NCI-H1694 treated with DMSO at 0.1 percent for 48 hours (cell line): Measurements from ENCODE around the gene SLC10A1.

Experiments used
- DNase-seq: peaks from one replicate; lab custom pipeline; 2025; lab: John Stamatoyannopoulos, UW

The SLC10A1 gene

DNA sequence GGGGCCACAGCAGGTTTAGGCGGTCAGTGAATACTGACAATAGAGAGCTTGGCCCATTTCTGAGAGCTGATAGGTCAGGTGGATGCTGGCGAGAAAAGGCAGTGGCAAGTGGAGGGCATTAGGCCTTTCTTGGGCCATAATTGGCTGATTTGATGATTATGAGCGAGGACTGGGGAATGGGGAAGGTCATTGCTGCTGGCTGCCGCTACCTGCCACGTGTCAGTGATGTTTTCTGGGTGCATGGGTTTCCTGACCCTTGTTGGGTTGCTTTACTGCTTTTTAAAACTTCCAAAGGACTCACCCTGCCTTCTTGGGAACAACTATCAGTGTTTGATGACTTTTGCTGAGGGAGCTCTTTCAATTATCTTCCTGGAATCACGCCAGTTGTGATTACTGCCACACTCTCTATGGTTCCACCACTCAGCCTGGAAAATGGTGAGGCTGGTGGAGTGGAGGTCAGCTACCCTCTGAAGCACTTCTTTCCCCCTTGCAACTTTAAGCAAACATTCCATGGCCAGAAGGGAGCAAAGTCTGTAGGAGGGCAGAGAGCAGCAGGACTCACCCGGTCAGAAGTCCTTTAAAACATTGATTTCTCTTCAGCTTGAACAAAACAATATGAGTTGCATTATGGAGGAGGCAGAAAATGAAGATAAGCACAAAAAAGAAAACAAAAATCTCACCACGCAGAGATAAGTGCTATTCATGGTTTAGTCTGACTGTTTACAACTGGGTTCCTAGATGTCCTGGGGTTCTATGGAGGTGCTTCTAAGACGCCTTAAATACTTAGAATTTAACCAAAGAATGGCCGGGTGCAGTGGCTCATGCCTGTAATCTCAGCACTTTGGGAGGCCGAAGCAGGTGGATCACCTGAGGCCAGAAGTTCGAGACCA is 12.1 kb upstream of the SLC10A1 start:
- no peak for DNase-seq

DNA sequence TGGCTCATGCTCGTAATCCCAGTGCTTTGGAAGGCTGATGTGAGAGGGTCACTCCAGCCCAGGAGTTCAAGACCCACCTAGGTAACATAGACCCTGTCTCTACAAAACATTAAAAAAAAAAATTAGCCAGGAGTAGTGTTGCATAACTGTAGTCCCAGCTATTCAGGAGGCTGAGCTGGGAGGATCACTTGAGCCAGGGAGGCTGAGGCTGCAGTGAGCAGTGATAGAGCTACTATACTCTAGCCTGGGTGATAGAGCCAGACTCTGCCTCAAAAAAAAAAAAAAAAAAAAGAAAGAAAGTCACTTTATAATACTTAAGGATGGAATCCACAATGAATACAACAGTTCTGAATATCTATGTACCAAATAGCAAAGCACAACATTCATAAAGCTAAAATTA is 10.2 kb upstream of the SLC10A1 start:
- no peak for DNase-seq

DNA sequence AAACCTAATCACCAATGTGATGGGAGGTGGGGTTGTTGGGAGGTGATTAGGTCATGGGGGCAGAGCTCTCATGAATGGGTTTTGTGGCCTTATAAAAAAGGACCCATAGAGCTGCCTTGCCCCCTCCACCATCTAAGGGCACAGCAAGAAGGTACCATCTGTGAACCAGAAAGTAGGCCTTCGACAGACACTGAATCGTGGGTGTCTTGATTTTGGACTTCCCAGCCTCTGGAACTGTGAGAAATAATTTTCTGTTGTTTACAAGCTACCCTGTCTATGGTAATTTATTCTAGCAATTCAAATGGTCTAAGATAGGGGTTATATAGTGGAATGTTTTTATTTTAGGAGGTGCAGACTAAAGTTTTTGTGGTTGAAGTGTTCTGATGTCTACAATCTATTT is 7.9 kb upstream of the SLC10A1 start:
- no peak for DNase-seq

DNA sequence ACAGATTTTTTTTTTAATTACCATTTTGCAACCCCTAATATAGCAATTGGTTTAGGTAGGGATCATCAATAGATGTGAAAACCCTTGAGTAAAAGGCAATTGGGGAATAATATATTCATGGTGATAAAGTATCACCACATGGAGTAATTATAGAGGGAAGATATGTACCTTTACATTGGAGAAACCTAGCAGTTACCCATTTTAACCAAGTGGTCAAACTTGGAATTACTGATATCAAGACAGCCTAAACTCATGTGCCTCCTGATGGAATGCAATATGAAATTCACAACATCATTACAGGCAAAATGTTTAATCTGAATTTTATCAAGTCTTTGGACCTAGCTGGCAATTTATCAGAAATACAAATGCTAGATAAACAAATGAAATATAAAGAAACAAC is 6.7 kb upstream of the SLC10A1 start:
- no peak for DNase-seq

DNA sequence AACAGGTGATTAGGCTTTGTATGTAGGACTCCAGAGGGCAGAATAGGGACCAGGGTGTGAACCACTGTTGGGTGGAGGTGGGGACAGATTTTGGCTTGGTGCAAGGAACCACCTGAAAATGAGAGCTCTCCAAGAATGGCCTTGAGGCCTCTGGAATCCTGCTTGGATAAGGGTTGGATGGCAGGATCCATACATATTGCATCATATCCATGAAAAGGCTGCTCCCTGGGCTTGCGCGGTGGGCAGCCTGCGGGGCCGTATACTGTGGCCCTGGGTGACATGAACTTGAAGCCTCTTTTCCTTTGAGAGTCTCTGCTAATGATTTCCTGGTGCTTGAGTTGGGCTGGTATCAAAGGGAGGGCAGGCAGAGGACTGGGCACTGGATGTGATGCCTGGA is 1.3 kb upstream of the SLC10A1 start:
- DNase-seq: no peak

DNA sequence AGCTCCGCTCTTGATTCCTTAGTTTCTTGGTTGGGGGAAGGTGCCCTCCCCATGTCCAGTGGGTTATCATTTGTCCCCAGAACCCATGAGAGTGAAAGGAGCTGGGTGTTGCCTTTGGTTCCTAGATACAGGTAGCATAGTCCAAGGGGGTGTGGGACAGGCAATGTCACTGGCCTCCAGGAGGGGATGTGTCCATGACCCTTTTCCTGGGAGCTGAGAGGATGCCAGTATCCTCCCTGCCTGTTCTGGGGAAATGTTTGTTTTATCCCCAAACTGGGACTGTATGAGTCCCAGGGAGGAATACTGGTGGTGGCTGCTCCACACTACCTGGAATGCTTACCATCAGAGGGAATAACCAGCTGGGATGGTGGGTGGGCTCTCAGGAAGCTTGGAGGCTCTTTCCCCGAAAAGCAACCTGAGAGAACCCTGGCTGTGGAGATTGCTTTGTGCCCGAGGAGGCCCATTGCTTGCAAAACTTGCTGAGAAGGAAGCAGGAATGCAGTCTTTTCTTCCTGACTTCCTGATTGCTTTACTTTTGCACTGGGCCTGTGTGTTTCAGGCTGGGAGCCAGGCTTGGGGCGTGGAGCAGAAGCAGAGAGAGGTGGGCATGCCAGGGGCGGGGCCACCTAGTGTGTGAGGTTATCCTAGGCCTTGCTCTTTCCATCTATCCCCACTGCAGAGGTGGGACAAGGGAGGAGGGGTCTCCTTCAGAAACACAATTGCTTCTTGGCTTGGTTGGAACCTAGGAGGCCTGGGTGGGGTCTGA is 715 bp upstream of the SLC10A1 start:
- no peak for DNase-seq

DNA sequence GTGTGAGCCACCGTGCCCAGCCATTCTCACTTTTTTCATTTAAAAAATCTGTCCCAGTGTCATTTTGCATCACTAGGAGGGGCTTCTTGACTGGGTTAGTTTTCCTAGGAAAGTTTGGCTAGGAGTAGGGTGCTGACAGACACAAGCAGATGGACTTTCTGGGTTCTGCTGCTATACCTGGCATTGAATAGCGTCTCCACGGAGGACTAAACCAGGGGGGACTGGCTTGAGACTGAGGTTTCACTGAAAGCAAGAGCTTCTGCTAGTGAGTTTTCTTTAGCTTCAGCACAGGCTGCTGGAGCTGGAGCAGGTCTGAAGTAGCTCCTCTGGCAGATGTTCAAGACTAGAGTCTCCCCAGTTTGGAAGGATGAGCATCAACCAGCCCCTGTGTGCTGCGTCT is 1.4 kb downstream of the SLC10A1 start:
- no peak for DNase-seq

DNA sequence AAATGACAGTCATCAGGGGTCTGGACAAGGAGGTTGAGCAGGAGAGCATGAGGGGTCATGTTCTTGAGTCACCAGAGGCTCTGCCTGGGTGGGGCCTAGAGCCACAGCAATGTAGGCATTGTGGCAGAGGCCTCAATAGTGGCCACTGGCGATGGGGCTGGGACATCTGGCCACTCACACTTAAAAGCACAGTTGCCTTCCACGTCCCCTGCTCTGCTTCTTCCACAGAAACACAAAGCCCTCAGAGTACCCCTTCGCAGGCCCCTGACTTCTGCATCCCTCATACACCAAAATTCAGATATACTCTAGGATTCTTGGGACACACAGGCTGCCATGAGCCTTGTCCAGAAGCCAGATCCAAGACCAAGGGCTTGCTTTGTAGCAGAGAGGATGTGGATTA is 2.2 kb downstream of the SLC10A1 start:
- DNase-seq: no peak

DNA sequence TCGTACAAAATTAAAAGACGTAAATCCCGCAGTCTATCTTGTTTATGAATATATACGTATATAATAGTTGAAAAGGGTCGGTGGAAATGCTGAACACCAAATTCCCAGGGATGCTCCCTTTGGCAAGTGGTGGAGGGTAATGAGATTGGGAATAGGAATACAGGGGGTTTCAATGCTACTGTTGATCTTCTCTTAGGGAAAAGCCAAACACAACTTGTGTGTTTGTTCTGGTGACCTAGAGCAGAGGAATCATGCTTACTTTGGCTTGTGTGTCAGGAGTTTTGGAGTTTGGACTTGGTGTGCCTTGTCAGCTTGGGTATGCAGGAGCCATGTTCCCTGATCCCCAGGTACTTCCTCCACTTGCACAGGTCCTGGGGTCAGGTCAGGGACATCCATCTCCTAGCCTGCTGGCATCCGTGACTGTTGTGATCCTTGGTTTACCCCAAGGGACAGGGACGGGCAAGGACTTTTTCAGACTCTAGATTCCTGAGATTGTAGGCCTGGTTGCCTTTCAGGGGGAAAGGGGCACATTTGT is 4.1 kb downstream of the SLC10A1 start:
- DNase-seq: no peak

DNA sequence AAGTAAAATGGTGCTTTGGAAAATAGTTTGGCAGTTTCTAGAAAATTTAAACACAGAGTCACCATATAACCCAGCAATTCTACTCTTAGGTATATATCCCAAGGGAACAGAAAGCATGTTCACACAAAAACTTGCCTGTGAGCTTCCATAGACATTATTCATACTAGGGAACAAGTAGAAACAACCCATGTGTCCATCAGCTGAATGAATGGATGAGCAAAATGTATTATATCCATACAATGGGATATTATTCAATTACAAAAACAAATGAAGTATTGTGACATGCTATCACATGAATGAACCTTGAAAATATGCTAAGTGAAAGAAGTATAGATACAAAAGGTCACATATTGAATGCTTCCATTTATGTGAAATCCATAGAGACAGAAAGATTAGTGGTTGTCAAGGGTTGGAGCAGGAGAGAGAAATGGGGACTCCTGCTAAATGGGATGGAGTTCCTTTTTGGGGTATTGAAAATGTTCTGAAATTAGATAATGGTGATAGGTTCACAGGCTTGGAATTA is 7.9 kb downstream of the SLC10A1 start:
- DNase-seq: no peak

DNA sequence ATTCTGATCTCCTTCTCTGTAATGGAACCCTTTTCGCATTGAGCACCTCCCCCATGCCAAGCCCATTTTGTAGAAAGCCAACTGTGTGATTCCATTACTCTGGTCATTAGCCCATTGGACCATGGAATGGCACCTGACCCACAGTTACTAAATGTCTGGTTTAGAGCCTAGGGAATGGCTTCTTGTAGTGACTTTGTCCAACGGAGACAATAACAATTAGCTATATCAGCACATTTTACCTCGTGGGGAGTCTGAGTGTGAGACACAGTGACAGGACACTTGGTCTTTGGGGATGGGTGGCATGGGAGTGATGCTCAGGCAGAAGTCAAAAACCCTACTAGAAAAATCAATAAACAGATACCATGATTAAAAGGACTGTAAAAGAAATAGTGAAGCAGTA is 10.4 kb downstream of the SLC10A1 start:
- no peak for DNase-seq

DNA sequence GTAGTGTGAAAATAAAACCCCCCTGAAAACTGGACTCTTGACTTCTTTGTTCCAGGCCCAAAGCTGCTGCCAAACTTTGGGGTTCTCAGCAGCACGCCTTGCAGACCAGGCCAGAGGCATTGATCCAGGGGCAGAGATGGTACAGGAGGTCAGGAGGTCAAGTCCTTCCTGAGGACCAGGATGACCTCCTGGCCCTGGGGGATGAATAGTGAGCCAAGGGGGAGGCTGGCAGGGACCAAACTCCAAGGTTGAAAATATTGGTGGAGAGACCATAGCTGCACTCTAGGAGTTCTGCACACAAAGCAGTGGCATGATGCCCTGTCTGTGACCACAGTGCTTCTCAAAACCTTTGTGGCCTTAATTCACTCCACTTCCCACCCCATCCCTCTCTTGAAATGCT is 12.1 kb downstream of the SLC10A1 start:
- no peak for DNase-seq

DNA sequence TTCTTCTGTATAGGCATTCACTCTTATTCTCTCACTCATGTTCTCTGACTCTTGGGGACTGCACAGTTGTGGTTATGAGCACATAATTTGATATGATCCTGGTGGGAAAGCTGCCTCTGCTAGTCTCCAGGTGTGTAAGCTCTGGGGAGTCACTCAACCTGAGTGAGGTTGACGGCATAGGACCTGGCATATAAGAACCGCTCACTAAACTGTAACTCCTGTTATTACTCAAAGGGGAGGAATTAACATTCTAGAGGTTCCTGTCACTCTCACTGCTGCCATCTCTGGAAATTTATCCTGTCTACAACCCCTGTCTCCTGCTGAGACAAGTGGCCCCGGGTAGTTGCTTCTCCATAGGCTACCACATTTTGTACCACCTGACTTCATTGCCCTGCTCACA is 16.1 kb downstream of the SLC10A1 start:
- DNase-seq: no peak

DNA sequence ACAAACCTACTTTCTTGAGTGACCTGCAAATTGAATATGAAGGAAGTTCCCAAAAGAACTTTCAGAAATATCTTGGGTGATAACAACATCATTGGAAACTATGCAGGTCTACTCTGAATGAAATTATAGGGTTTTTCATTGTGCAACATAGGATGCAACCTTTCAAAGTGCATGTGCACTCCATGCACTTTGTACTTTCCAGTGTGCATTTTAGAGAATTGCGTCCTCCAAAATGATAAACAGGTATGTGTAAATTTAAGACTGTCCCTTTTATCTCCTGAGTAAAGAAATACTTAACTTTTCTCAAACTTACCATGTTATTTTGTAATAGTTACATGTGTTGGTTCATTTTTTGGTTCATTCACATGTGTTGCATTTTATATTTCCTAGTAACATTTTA is 16.9 kb downstream of the SLC10A1 start:
- no peak for DNase-seq

DNA sequence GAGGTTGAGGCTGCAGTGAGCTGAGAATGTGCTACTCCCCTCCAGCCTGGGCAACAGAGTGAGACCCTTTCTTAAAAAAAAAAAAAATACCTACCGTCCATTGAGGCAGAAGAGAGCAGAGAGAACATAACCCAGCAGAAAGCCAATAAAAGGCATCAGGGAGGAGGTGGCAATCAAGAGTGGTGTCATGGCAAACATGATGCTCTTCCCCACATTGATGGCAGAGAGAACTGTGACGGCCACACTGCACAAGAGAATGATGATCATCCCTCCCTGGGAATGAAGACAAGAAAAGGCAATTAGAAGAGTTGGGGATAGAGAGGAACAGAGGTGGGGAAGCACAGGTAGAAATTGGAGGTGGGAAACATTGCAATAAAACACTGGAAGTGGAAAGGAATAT is 18.0 kb downstream of the SLC10A1 start:
- DNase-seq: no peak

DNA sequence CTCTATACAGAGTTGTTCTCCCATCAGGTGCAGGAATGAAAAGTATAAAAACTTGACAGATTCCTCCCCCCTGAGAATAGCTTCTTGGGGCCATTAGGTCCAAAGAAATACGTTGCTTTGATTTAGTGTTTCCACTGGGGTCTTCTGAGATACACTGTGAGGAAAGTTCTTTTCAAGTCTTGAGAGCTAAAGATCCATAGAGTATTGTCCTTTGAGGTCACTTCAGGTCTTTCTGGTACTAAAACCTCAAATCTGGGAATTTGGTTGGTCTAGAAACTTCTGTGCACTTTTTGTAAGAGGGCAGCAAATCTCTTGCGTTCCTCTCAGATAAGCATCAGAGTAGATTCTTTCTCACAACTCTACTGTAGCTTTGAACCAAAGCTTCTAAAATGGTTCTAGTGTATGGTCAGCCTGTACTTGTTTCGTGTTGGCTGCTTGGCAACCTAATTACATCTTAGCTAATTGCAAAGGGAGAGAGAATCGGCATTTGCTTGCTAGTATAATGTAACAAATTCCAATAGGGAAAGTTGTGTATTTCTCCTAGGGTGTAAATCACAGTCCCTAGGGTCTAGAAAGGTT is 20.1 kb downstream of the SLC10A1 start:
- DNase-seq: no peak

DNA sequence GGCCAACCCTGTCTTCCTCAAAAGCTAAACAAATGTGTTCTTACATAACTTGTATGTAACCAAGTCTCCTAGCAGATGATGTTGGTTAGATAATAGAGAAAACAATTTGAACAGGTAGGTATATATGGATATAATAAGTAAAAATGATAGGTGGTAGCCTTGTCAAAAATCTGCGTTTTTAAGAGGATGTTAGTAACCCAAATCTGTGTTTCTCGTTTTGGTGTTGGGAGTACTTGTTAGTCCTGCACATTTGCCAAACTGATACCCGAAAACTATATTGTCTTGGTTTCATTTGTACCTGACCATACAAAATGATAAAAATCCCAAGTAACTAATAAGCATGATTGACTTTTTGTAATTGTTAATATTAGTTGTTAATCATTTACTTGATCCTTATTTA is 22.0 kb downstream of the SLC10A1 start:
- DNase-seq: no peak

DNA sequence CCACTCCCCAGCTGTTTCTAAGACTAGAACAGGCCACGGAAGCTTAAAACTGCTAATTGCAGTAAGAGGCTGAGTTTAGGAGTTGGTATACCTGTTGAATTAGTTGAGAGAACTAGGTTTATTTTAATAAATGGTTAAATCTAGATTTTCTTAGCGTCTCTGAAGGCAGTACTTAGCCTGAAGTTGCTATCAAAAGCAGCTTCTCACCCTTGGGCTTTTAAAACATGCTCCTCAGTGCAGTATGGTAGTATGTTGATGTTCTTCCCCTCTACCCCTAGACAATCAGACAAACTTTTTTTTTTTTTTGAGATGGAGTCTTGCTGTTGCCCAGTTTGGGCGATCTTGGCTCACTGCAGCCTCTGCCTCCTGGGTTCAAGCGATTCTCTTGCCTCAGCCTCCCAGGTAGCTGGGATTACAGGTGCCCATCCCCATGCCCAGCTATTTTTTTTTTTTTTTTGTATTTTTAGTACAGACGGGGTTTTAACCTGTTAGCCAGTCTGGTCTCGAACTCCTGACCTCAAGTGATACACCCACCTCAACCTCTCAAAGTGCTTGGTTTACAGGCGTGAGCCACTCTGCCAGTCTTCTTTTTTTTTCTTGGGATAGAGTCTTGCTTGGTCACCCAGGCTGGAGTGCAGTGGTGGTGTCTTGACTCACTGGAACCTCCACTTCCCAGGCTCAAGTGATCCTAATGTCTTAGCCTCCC is 23.3 kb downstream of the SLC10A1 start:
- no peak for DNase-seq

DNA sequence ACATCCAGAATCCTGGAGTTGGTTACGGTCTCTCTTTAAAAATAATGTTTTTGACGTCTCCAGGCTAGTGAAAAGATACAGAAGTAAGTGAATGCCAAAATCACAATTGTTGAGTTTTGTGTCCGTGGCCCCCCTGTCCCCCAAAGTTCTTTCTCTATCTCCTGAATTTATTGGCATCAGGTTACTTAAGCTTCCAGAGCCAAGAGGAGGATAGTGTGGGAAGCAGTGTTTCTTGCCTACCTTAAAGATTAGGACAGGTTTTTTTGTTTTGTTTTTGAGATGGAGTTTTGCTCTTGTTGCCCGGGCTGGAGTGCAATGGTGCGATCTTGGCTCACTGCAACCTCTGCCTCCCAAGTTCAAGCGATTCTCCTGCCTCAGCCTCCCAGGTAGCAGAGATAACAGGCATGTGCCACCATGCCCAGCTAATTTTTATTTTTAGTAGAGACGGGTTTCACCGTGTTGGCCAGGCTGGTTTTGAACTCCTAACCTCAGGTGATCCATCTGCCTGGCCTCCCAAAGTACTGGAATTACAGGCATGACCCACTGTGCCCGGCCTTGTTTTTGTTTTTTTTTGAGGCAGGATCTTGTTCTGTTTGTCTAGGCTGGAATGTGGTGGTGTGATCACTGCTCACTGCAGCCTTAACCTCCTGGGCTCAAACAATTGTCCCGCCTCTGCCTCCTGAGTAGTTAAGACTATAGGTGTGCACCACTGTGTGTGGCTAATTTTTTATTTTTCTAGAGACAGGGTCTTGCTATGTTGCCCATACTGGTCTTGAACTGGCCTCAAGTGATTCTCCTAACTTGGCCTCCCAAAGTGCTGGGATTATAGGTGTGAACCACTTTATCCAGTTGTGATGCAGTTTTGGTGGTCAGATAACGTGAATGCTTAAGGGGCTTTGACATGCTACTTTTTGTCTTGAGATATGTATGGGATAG is 24.7 kb downstream of the SLC10A1 start:
- no peak for DNase-seq

DNA sequence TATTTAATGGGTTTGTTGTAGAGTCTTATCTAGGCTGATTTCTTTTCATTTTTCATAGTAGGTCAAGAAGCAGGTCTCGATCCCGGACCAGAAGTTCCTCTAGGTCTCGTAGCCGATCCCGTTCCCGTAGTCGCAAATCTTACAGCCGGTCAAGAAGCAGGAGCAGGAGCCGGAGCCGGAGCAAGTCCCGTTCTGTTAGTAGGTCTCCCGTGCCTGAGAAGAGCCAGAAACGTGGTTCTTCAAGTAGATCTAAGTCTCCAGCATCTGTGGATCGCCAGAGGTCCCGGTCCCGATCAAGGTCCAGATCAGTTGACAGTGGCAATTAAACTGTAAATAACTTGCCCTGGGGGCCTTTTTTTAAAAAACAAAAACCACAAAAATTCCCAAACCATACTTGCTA is 25.9 kb downstream of the SLC10A1 start:
- no peak for DNase-seq

DNA sequence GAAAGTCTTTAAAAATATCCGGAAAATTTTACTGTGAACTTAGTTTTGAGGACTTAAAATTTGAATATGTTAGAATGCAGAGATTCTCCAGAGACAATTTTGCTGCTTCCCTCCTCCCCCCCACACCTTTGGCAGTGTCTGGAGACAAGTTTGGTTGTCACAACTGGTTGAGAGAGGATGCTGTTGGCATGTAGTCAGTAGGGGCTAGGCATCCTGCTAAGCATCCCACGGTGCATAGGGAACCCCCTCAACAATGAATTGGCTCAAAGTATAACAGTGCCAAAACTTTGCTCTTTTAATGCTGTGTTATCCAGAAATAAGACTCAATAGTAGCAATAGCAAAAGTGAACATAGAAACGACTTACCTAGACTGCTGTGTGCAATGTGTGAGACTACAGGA is 26.5 kb downstream of the SLC10A1 start:
- DNase-seq: no peak
